ENCODE data around the gene SELENOP.

GRCh38 chr5:42851481-42851880 lies 39.8 kb upstream of the SELENOP start:
- TF ChIP-seq CTCF (conservative IDR thresholded peaks at IDR 0.05; ENCODE audit: low read depth, low read length): no peak
- no peak for TF ChIP-seq EZH2 (IDR thresholded peaks at IDR 0.05; ENCODE audit: borderline replicate concordance, low read depth, low read length, poor library complexity, severe bottlenecking)
